Renal pelvis (tissue), 4 donors: Measurements from ENCODE around the gene RAMP2. TPM values are rescaled to one million over a fixed set of nuclear protein-coding genes. Genes with fewer than 3 reads are reported as not detected.
A peak's percentile ranks its signal among the peaks of the same experiment; 100 is the strongest.
"Not testable (repeated sequence)": the region's sequence is repeated elsewhere in the genome, so short reads cannot be mapped to it uniquely, and the experiment has no call there.

Experiments
- DNase-seq: peaks from one replicate; pipeline ENCODE4 v3.0.0-alpha.2; 2013
- polyA plus RNA-seq, 3 donors: library from polyadenylated mRNA; unstranded; fragments of 120-200 nt; gene quantifications; one replicate each; pipeline ENCODE4 v1.2.1, GENCODE V29; 2013; ENCODE audit not compliant: insufficient read length in 3 of 3

RAMP2 gene
- polyA plus RNA-seq, 3 donors = 83.1 to 113 (median 87.2) TPM

- DNase-seq = no peak
These were observed 6.2 kb upstream of the RAMP2 start for GRCh38 chr17:42754782-42755181.

GRCh38 chr17:42759982-42760651 is 910 bp upstream of the RAMP2 start:
- DNase-seq = no peak

- no peak for DNase-seq
These were observed 611 bp downstream of the RAMP2 start for GRCh38 chr17:42761638-42762037.

GRCh38 chr17:42766124-42766523 is 5.1 kb downstream of the RAMP2 start:
- DNase-seq = no peak

GRCh38 chr17:42767512-42767911 is 6.5 kb downstream of the RAMP2 start:
- DNase-seq = no peak

- DNase-seq = not testable (repeated sequence)
These were observed 7.0 kb downstream of the RAMP2 start for GRCh38 chr17:42768006-42768405.

GRCh38 chr17:42769964-42770363 is 8.9 kb downstream of the RAMP2 start:
- not testable (repeated sequence) for DNase-seq

- DNase-seq = no peak
These were observed 11.9 kb downstream of the RAMP2 start for GRCh38 chr17:42772945-42773289.

- peak; percentile 83 for DNase-seq
These were observed 12.4 kb downstream of the RAMP2 start, which contains the start of gene VPS25 for GRCh38 chr17:42773290-42774035. TSS of gene VPS25 (plus strand) at chr17:42773449. CDS start at chr17:42773476, 27 bp downstream.

- no peak for DNase-seq
These were observed 13.2 kb downstream of the RAMP2 start for GRCh38 chr17:42774066-42774745.

- no peak for DNase-seq
These were observed 14.6 kb downstream of the RAMP2 start for GRCh38 chr17:42775534-42776098.

GRCh38 chr17:42778570-42778969 is 17.5 kb downstream of the RAMP2 start:
- DNase-seq = no peak

GRCh38 chr17:42779304-42779935 is 18.4 kb downstream of the RAMP2 start:
- no peak for DNase-seq

- no peak for DNase-seq
These were observed 19.2 kb downstream of the RAMP2 start, which contains the start of gene WNK4 for GRCh38 chr17:42779936-42780850. TSS of gene WNK4 (plus strand) at chr17:42780610. CDS start at chr17:42780699, 89 bp downstream.

- DNase-seq = no peak
These were observed 20.0 kb downstream of the RAMP2 start for GRCh38 chr17:42780851-42781638.

- no peak for DNase-seq
These were observed 20.7 kb downstream of the RAMP2 start for GRCh38 chr17:42781639-42782165.

- DNase-seq = no peak
These were observed 21.4 kb downstream of the RAMP2 start for GRCh38 chr17:42782166-42783061.

- no peak for DNase-seq
These were observed 22.2 kb downstream of the RAMP2 start for GRCh38 chr17:42783062-42783790.
